ENCODE data around the gene C4orf50. TPM values are rescaled to one million over a fixed set of nuclear protein-coding genes. Genes with fewer than 3 reads are reported as not detected.

Gene C4orf50
- total and polyA plus RNA-seq, 10 of the 15 experiments (the other 5 are each of a cell fraction or from before 2014, with no cell fraction given): 0.04 to 0.09 (median 0.05) TPM; not detected in 3

- no peak for ATAC-seq
- Histone ChIP-seq H4K20me1 (ENCODE audit: control insufficient read depth, insufficient read depth) (no peaks in the 10 kb centered on the region), H3K27ac (ENCODE audit: control insufficient read depth, insufficient read depth) (no peak overlapping the region), H3K9ac (ENCODE audit: control insufficient read depth, insufficient read depth, low read length) (no peak overlapping the region), H3K79me2 (ENCODE audit: control insufficient read depth, insufficient read depth, low read length) (no peaks in the 10 kb centered on the region), H3K4me1 (ENCODE audit: control insufficient read depth, insufficient read depth, low read length) (peaks cover 3% of the 10 kb centered on the region; the same call in 1 of the 2 replicates), H3K4me2 (ENCODE audit: control insufficient read depth, insufficient read depth) (no peak overlapping the region), H3K9me3 (replicated peaks; ENCODE audit: control insufficient read depth, insufficient read depth, low read length) (peaks cover 5% of the 10 kb centered on the region; the same call in 2 of the 3 replicates), H2AFZ (ENCODE audit: control insufficient read depth, low read depth, low read length) (no peak overlapping the region), H3K36me3 (ENCODE audit: control insufficient read depth in 2 of 2, insufficient read depth in 2 of 2, low read length in 1 of 2) (no peaks in the 10 kb centered on the region), H3K27me3 (replicated peaks in 1 of 2; ENCODE audit: control insufficient read depth in 2 of 2, insufficient read depth in 2 of 2, low read length in 1 of 2) (peaks cover 0 to 2% of the 10 kb centered on the region in 2 experiments; a peak in 2 of 4 replicates), H3K4me3 (no peak overlapping the region)
- ChIA-PET SMC1A (ENCODE audit: uncharacterized antibody, unreplicated experiment) (no interaction called here), RAD21 (ENCODE audit: unreplicated experiment) (interaction anchor here (1.4 kb wide), 1 partner anchor 10 kb away, joined by 5 read pairs; no protein-coding TSS in a partner anchor), POLR2A (no interaction called here), CTCF (interaction anchor here (0.5 to 1.2 kb wide), 4 partner anchors 10 to 981 kb away, joined by 3 to 4 read pairs (median 3); no protein-coding TSS in a partner anchor)
- intact Hi-C loops (cut with micrococcal nuclease; ENCODE audit: unreplicated experiment): no loop called here
- WGBS (ENCODE audit: insufficient coverage, insufficient replicate concordance, low lambda C conversion rate, missing lambda C conversion rate): 33% methylated on average over 14 of the region's 14 CpGs
- FAIRE-seq: no peak
- BruUV-seq (replicated peaks): no TSS peak
- in situ Hi-C loops (cut with MboI): no loop called here
- DNase-seq (ENCODE audit: low read depth, low spot score): no peak
- TF ChIP-seq POLR2AphosphoS2 (IDR thresholded peaks at IDR 0.05; ENCODE audit: low read depth, low read length) (no peak), BCL3 (IDR thresholded peaks at IDR 0.05; ENCODE audit: borderline replicate concordance, insufficient read depth, low read depth, low read length, poor library complexity, severe bottlenecking) (no peak), NFYB (IDR thresholded peaks at IDR 0.05; ENCODE audit: insufficient read depth, low read depth, low read length) (no peak), POLR2AphosphoS5 (IDR thresholded peaks at IDR 0.05; ENCODE audit: low read length) (no peak), GABPA (IDR thresholded peaks at IDR 0.05; ENCODE audit: low read depth) (no peak), STAT1 (conservative IDR thresholded peaks at IDR 0.05) (no peak), RAD21 (IDR thresholded peaks at IDR 0.05; ENCODE audit: insufficient read depth, low read depth, low read length) (no peak), NR2F1 (conservative IDR thresholded peaks at IDR 0.05) (no peak), USF2 (IDR thresholded peaks at IDR 0.05; ENCODE audit: borderline replicate concordance, low read depth, low read length) (no peak), SUPT20H (IDR thresholded peaks at IDR 0.05; ENCODE audit: borderline replicate concordance, control insufficient read depth, low read depth, low read length) (no peak), USF1 (IDR thresholded peaks at IDR 0.05; ENCODE audit: borderline replicate concordance, extremely low read length, insufficient read depth, low read depth, low read length) (no peak), ASH2L (IDR thresholded peaks at IDR 0.05; ENCODE audit: borderline replicate concordance, low read depth) (no peak), CHD1 (IDR thresholded peaks at IDR 0.05; ENCODE audit: low read depth, low read length) (no peak), SMC3 (IDR thresholded peaks at IDR 0.05; ENCODE audit: borderline replicate concordance, low read length) (no peak), ZNF622 (IDR thresholded peaks at IDR 0.05) (no peak), HDAC2 (IDR thresholded peaks at IDR 0.05) (no peak)
- TF ChIP-seq, protein P1, sequence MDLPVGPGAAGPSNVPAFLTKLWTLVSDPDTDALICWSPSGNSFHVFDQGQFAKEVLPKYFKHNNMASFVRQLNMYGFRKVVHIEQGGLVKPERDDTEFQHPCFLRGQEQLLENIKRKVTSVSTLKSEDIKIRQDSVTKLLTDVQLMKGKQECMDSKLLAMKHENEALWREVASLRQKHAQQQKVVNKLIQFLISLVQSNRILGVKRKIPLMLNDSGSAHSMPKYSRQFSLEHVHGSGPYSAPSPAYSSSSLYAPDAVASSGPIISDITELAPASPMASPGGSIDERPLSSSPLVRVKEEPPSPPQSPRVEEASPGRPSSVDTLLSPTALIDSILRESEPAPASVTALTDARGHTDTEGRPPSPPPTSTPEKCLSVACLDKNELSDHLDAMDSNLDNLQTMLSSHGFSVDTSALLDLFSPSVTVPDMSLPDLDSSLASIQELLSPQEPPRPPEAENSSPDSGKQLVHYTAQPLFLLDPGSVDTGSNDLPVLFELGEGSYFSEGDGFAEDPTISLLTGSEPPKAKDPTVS (IDR thresholded peaks at IDR 0.05; ENCODE audit: low read depth, low read length): no peak
Measured at GRCh38 chr4:5988086-5988845, 30.0 kb downstream of the C4orf50 start.

All from GM12878 (cell line).